ENCODE data around the gene KIAA1217.

KIAA1217 gene

DNA sequence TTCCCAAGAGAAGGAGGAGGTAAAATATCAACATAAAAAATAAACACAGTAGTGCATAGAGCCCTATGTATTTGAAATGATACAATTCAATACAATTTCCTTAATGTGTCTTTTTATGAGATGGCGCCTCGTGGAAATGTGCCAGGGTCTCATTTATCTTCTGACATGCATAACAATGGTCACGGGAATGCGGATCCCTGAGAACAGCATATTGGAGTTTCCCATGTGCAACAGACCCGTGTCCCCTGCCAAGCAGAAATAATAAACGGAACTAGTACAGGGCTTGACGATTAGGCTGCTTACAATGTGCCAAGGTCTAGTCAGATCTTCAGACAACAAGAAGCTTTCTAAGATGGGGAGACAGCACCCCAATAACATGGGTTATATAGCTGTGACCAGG, 296.8 kb downstream of the KIAA1217 start:
- H2AK5ac ChIP-seq (ENCODE audit: low read depth, low read length) = no peak overlapping the region
- no peak overlapping the region for H2AFZ ChIP-seq (ENCODE audit: low read length)
- H3K4me3 ChIP-seq (ENCODE audit: low read length in 2 of 2) = no peak overlapping the region
- H2BK15ac ChIP-seq (ENCODE audit: low read length) = no peak overlapping the region
- no peak overlapping the region for H2BK120ac ChIP-seq (ENCODE audit: low read depth, low read length)
- H3K27ac ChIP-seq (replicated peaks; ENCODE audit: low read length) = no peak overlapping the region
- H3K36me3 ChIP-seq (replicated peaks in 1 of 2; ENCODE audit: control insufficient read depth in 2 of 2, insufficient read depth in 2 of 2, low read length in 2 of 2) = peaks cover 0 to 7% of the 10 kb centered on the region in 2 donors
- WGBS, 2 donors (ENCODE audit: extremely low coverage in 2 of 2, insufficient read length in 2 of 2, insufficient replicate concordance in 1 of 2) = no CpG with 5 or more reads among the region's 7 CpGs
- no peak overlapping the region for H2BK5ac ChIP-seq (ENCODE audit: low read length)
- no peak overlapping the region for H3K4me2 ChIP-seq (ENCODE audit: insufficient read depth, low read length, poor library complexity, severe bottlenecking)
- H3K9me3 ChIP-seq (replicated peaks in 1 of 2; ENCODE audit: control insufficient read depth in 2 of 2, insufficient read depth in 1 of 2, low read depth in 1 of 2, low read length in 2 of 2) = peaks cover 2 to 8% of the 10 kb centered on the region in 2 donors
- H3K18ac ChIP-seq (ENCODE audit: low read length) = no peak overlapping the region
- H2BK12ac ChIP-seq (ENCODE audit: low read length) = no peak overlapping the region
- H4K8ac ChIP-seq (ENCODE audit: low read depth, low read length) = no peak overlapping the region
- H3K27me3 ChIP-seq (ENCODE audit: control insufficient read depth in 3 of 3, insufficient read depth in 3 of 3, low read depth in 1 of 3, low read length in 3 of 3) = no peaks in the 10 kb centered on the region
- no peaks in the 10 kb centered on the region for H3K79me1 ChIP-seq (ENCODE audit: low read depth, low read length)
- H3K14ac ChIP-seq (ENCODE audit: low read length) = no peak overlapping the region
- H4K91ac ChIP-seq (ENCODE audit: low read depth, low read length, poor library complexity) = no peak overlapping the region
- no peaks in the 10 kb centered on the region for H3K4me1 ChIP-seq (ENCODE audit: control insufficient read depth in 2 of 2, insufficient read depth in 1 of 2, low read depth in 1 of 2, low read length in 2 of 2)
- no peak for DNase-seq (ENCODE audit: low spot score)
- no peak overlapping the region for H3K4ac ChIP-seq (ENCODE audit: low read length)
- H3K23ac ChIP-seq (ENCODE audit: low read depth, low read length, poor library complexity) = no peak overlapping the region
- H3K9ac ChIP-seq (ENCODE audit: low read depth, low read length, poor library complexity) = no peak overlapping the region

DNA sequence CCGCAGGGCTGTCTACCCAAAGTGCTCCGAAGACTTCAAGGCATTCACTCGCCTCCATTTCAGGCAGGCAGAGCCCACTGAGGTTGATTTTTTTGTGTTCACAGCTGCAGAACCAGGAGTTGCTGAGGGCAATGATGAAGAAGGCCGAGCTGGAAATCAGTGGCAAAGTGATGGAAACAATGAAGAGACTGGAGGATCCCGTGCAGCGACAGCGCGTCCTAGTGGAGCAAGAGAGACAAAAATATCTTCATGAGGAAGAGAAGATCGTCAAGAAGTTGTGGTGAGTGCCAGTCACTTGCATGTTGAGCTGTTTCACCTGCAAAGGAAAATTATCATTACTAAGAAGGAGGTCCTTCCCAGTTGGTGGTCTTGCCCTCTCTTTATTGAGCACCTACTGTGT, 304.2 kb downstream of the KIAA1217 start:
- no peak overlapping the region for H4K91ac ChIP-seq (ENCODE audit: low read depth, low read length, poor library complexity)

DNA sequence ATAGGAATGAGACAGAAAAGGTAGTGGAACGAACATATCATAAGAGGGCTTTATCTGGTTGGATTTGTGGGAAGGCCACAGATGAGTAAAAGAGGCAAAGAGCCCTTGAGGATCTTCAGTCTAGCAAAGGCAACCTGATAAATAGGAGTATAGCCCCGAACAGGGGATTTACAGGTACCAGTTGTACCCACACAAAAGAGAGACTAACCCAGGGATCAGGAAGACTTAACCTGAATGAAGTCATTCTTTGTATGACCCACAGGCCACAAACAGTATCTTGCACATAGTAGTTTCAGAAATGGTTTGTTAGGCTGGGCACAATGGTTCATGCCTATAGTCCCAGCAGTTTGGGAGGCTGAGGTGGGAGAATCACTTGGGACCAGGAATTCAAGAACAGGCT, 306.5 kb downstream of the KIAA1217 start:
- DNase-seq (ENCODE audit: low spot score) = no peak
- H3K27me3 ChIP-seq (ENCODE audit: control insufficient read depth in 3 of 3, insufficient read depth in 3 of 3, low read depth in 1 of 3, low read length in 3 of 3) = no peaks in the 10 kb centered on the region
- no peak overlapping the region for H2BK120ac ChIP-seq (ENCODE audit: low read depth, low read length)
- no peak overlapping the region for H3K23ac ChIP-seq (ENCODE audit: low read depth, low read length, poor library complexity)
- H2BK12ac ChIP-seq (ENCODE audit: low read length) = no peak overlapping the region
- no peak overlapping the region for H3K4me2 ChIP-seq (ENCODE audit: insufficient read depth, low read length, poor library complexity, severe bottlenecking)
- no peak overlapping the region for H3K4me3 ChIP-seq (ENCODE audit: low read length in 2 of 2)
- no peak overlapping the region for H3K18ac ChIP-seq (ENCODE audit: low read length)
- H3K79me1 ChIP-seq (ENCODE audit: low read depth, low read length) = peaks cover 2% of the 10 kb centered on the region
- H3K4me1 ChIP-seq (ENCODE audit: control insufficient read depth in 2 of 2, insufficient read depth in 1 of 2, low read depth in 1 of 2, low read length in 2 of 2) = peaks cover 3 to 6% of the 10 kb centered on the region in 2 donors
- H2BK5ac ChIP-seq (ENCODE audit: low read length) = no peak overlapping the region
- no peak overlapping the region for H3K4ac ChIP-seq (ENCODE audit: low read length)
- no CpG with 5 or more reads among the region's 2 CpGs for WGBS, 2 donors (ENCODE audit: extremely low coverage in 2 of 2, insufficient read length in 2 of 2, insufficient replicate concordance in 1 of 2)
- no peaks in the 10 kb centered on the region for H3K9me3 ChIP-seq (replicated peaks in 1 of 2; ENCODE audit: control insufficient read depth in 2 of 2, insufficient read depth in 1 of 2, low read depth in 1 of 2, low read length in 2 of 2)
- no peak overlapping the region for H3K9ac ChIP-seq (ENCODE audit: low read depth, low read length, poor library complexity)
- no peak overlapping the region for H2BK15ac ChIP-seq (ENCODE audit: low read length)
- H4K91ac ChIP-seq (ENCODE audit: low read depth, low read length, poor library complexity) = no peak overlapping the region
- no peaks in the 10 kb centered on the region for H3K36me3 ChIP-seq (replicated peaks in 1 of 2; ENCODE audit: control insufficient read depth in 2 of 2, insufficient read depth in 2 of 2, low read length in 2 of 2)
- no peak overlapping the region for H2AK5ac ChIP-seq (ENCODE audit: low read depth, low read length)
- H3K27ac ChIP-seq (replicated peaks; ENCODE audit: low read length) = no peak overlapping the region
- H2AFZ ChIP-seq (ENCODE audit: low read length) = no peak overlapping the region
- H4K8ac ChIP-seq (ENCODE audit: low read depth, low read length) = no peak overlapping the region
- no peak overlapping the region for H3K14ac ChIP-seq (ENCODE audit: low read length)

More for the DNA sequence above, 304.2 kb downstream of the KIAA1217 start:
- Histone ChIP-seq H3K9me3 (replicated peaks in 1 of 2; ENCODE audit: control insufficient read depth in 2 of 2, insufficient read depth in 1 of 2, low read depth in 1 of 2, low read length in 2 of 2) (peaks cover 0 to 2% of the 10 kb centered on the region in 2 donors), H2BK120ac (ENCODE audit: low read depth, low read length) (no peak overlapping the region), H2AFZ (ENCODE audit: low read length) (no peak overlapping the region), H2AK5ac (ENCODE audit: low read depth, low read length) (no peak overlapping the region), H3K4me2 (ENCODE audit: insufficient read depth, low read length, poor library complexity, severe bottlenecking) (no peak overlapping the region), H3K79me1 (ENCODE audit: low read depth, low read length) (no peaks in the 10 kb centered on the region), H3K4me1 (ENCODE audit: control insufficient read depth in 2 of 2, insufficient read depth in 1 of 2, low read depth in 1 of 2, low read length in 2 of 2) (no peaks in the 10 kb centered on the region), H3K14ac (ENCODE audit: low read length) (no peak overlapping the region), H3K23ac (ENCODE audit: low read depth, low read length, poor library complexity) (no peak overlapping the region), H3K27ac (replicated peaks; ENCODE audit: low read length) (no peak overlapping the region), H3K9ac (ENCODE audit: low read depth, low read length, poor library complexity) (no peak overlapping the region), H3K36me3 (replicated peaks in 1 of 2; ENCODE audit: control insufficient read depth in 2 of 2, insufficient read depth in 2 of 2, low read length in 2 of 2) (no peaks in the 10 kb centered on the region), H2BK5ac (ENCODE audit: low read length) (no peak overlapping the region), H4K8ac (ENCODE audit: low read depth, low read length) (no peak overlapping the region), H3K4ac (ENCODE audit: low read length) (no peak overlapping the region), H3K27me3 (ENCODE audit: control insufficient read depth in 3 of 3, insufficient read depth in 3 of 3, low read depth in 1 of 3, low read length in 3 of 3) (no peaks in the 10 kb centered on the region), H2BK12ac (ENCODE audit: low read length) (no peak overlapping the region), H2BK15ac (ENCODE audit: low read length) (no peak overlapping the region), H3K18ac (ENCODE audit: low read length) (no peak overlapping the region), H3K4me3 (ENCODE audit: low read length in 2 of 2) (no peak overlapping the region)
- DNase-seq (ENCODE audit: low spot score) = peak; percentile 8
- WGBS, 2 donors (ENCODE audit: extremely low coverage in 2 of 2, insufficient read length in 2 of 2, insufficient replicate concordance in 1 of 2) = no CpG with 5 or more reads among the region's 9 CpGs

DNA sequence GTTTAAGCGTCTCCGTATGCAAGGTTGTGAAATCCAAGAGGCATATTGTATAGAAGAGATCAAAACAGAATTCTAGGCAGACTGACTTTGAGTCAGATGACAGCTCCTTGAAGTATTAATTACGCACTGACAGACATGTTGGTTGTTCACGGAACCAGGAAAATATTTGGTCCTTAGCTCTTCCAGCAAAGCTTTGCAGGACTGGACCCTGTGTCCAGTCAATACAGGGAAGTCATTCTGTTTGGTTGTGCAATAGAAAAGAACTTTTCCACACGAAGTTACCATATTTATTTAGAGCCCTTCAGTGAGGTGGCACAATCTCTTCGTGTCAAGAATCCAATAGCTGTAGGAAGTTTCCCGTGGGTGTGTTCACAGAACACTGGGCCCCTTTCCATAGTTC, 309.5 kb downstream of the KIAA1217 start:
- no peak overlapping the region for H2AK5ac ChIP-seq (ENCODE audit: low read depth, low read length)
- H3K14ac ChIP-seq (ENCODE audit: low read length) = no peak overlapping the region
- DNase-seq (ENCODE audit: low spot score) = no peak
- H3K9ac ChIP-seq (ENCODE audit: low read depth, low read length, poor library complexity) = no peak overlapping the region
- no peak overlapping the region for H3K4ac ChIP-seq (ENCODE audit: low read length)
- no peak overlapping the region for H3K4me2 ChIP-seq (ENCODE audit: insufficient read depth, low read length, poor library complexity, severe bottlenecking)
- peaks cover 3 to 6% of the 10 kb centered on the region in 2 donors for H3K4me1 ChIP-seq (ENCODE audit: control insufficient read depth in 2 of 2, insufficient read depth in 1 of 2, low read depth in 1 of 2, low read length in 2 of 2)
- no peaks in the 10 kb centered on the region for H3K9me3 ChIP-seq (replicated peaks in 1 of 2; ENCODE audit: control insufficient read depth in 2 of 2, insufficient read depth in 1 of 2, low read depth in 1 of 2, low read length in 2 of 2)
- WGBS, 2 donors (ENCODE audit: extremely low coverage in 2 of 2, insufficient read length in 2 of 2, insufficient replicate concordance in 1 of 2) = no CpG with 5 or more reads among the region's 7 CpGs
- peaks cover 2% of the 10 kb centered on the region for H3K79me1 ChIP-seq (ENCODE audit: low read depth, low read length)
- no peak overlapping the region for H3K23ac ChIP-seq (ENCODE audit: low read depth, low read length, poor library complexity)
- H2AFZ ChIP-seq (ENCODE audit: low read length) = peak overlapping the region; percentile 69
- H2BK5ac ChIP-seq (ENCODE audit: low read length) = no peak overlapping the region
- no peak overlapping the region for H4K91ac ChIP-seq (ENCODE audit: low read depth, low read length, poor library complexity)
- no peak overlapping the region for H2BK120ac ChIP-seq (ENCODE audit: low read depth, low read length)
- no peak overlapping the region for H3K18ac ChIP-seq (ENCODE audit: low read length)
- no peak overlapping the region for H4K8ac ChIP-seq (ENCODE audit: low read depth, low read length)
- H3K27me3 ChIP-seq (ENCODE audit: control insufficient read depth in 3 of 3, insufficient read depth in 3 of 3, low read depth in 1 of 3, low read length in 3 of 3) = no peaks in the 10 kb centered on the region
- H3K27ac ChIP-seq (replicated peaks; ENCODE audit: low read length) = no peak overlapping the region
- no peak overlapping the region for H2BK12ac ChIP-seq (ENCODE audit: low read length)
- H2BK15ac ChIP-seq (ENCODE audit: low read length) = no peak overlapping the region
- no peaks in the 10 kb centered on the region for H3K36me3 ChIP-seq (replicated peaks in 1 of 2; ENCODE audit: control insufficient read depth in 2 of 2, insufficient read depth in 2 of 2, low read length in 2 of 2)
- no peak overlapping the region for H3K4me3 ChIP-seq (ENCODE audit: low read length in 2 of 2)

All from neuronal stem cell (in vitro differentiated cells).